ENCODE data around the gene HSD3B1.
"Not testable (repeated sequence)": the region's sequence is repeated elsewhere in the genome, so short reads cannot be mapped to it uniquely, and the experiment has no call there.

HSD3B1 gene

GRCh38 chr1:119554183-119554582, 47.2 kb downstream of the HSD3B1 start:
- peak; percentile 30 for DNase-seq (ENCODE audit: low spot score)

DNA sequence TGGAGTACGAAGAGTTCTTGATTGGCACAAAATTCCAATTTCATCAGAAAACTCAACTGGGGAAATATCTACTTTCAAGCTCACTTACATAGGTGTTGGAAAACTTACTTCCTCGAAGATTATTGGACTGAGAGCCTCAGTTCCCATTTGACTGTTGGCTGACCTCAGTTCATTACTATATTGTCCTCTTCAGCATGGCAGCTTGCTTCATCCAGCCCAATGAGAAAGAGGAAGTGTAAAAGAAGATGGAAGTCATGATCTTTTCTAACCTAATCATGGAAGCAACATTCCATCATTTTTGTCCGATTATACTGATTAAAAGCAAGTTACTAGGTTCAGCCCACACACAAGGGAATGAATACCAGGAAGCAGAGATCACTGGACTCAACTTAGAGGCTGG, 49.4 kb downstream of the HSD3B1 start:
- no peak for DNase-seq (ENCODE audit: low spot score)

- not testable (repeated sequence) for DNase-seq (ENCODE audit: low spot score)
These were observed 53.4 kb downstream of the HSD3B1 start for GRCh38 chr1:119560402-119560801.

DNA sequence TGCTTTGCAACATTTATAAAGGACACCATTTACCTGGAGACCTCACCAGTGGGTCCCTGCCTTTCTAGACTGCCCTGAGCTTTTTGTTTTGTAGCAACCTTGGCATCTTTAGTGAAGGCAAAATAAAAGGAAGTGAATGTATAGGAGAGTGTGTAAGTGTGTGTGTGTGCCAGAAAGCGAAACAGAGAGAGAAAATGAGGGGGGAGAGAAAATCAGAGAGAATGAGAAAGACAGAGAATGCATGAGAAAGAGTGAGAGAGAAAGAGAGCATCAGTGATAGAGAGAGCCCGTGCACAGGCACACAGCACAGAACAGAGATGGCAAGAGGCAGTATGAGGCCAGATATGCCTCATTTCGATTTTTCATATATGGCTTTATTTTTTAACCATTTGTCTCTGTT, 57.5 kb downstream of the HSD3B1 start:
- no peak for DNase-seq (ENCODE audit: low spot score)

Measured in SW480 (cell line).